Stimulated activated CD4-positive, alpha-beta T cell treated with anti-CD3 and anti-CD28 coated beads, Interleukin-4, amount 100 ng/mL, for 48 hours (primary cell): ENCODE measurements around the gene MINDY3.

ENCODE experiments used
- DNase-seq, 2 donors: peaks; one replicate each; pipeline ENCODE4 v3.0.0-alpha.2; 2020; ENCODE audit warnings: low read depth in 2 of 2

Gene MINDY3

GRCh38 chr10:15738270-15738925 is 121.9 kb downstream of the MINDY3 start:
- no peak for DNase-seq

DNA sequence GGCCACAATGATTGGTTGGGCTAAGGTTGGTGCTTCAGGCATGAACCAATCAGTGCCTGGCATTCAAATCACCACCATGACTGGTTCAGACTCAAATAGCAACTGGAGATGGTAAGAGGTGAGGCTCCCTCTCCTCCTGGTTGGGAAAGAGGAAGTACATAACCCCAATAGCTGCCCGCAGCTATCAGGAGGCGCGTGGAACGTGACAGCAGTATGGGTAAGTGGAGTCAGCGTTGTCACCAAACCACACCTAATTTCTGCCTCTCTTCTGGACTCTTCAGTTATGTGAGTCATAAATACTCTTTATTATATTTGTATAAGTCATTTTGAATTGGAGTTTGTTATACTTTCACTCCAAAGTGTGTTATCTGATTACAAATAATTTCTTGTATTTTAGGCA is 122.7 kb downstream of the MINDY3 start:
- DNase-seq = no peak

GRCh38 chr10:15735763-15736162 is 124.5 kb downstream of the MINDY3 start:
- no peak for DNase-seq

DNA sequence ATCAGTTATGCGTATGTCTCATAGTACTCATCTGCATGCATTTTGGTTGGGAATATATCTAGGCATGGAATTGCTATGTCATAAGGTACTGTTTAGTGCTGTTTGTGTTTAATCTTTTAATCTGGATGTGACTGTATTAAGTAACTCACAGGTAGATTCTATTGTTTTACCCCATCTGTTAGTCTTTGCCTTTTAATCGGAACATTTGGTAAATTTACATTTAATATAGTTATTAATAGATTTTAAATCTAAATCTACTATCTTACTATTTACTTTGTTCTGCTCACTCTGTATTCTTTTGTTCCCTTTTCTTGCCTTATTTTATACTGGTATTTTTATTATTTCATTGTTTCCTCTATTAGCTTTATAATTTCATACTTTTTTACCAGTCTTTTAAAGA is 130.0 kb downstream of the MINDY3 start:
- DNase-seq = no peak

- DNase-seq = no peak
Measured at GRCh38 chr10:15729890-15730289, 130.4 kb downstream of the MINDY3 start.
